IMR-90 (cell line): ENCODE data around the gene MEGF11. TPM values are rescaled to one million over a fixed set of nuclear protein-coding genes. Genes with fewer than 3 reads are reported as not detected.

Experiments used
- ATAC-seq: fragments of 200-7000 bp; cut with Tn5 transposase; 2 replicates; pipeline ENCODE4 v1.9.1; 2020; ENCODE audit warnings: low read depth, mild to moderate bottlenecking, moderate library complexity
- BruUV-seq: library from RNA; stranded (reverse); fragments of 400-500 nt; replicated peaks from 2 replicates; lab custom pipeline; 2021; lab: Mats Ljungman, UMichigan
- CTCF ChIA-PET: fragments of 300-600 bp; formaldehyde crosslinking; extraction: SDS; loops from one replicate; lab custom pipeline; 2021; ENCODE audit warnings: antibody characterized with exemption; lab: Yijun Ruan, JAX
- POLR2A ChIA-PET: fragments of 300-600 bp; sonication (Branson Sonifier 250); formaldehyde crosslinking; loops from one replicate; lab custom pipeline; 2022; ENCODE audit warnings: antibody characterized with exemption; ENCODE audit not compliant: unreplicated experiment; lab: Charles Lee
- DNase-seq: peaks from one replicate; pipeline ENCODE4 v3.0.0; 2013
- H2AFZ ChIP-seq: replicated peaks from 2 replicates; pipeline ENCODE3; 2013; ENCODE audit warnings: low read length, mild to moderate bottlenecking; ENCODE audit not compliant: poor library complexity
- H2AK5ac ChIP-seq: 2 replicates; pipeline ENCODE4 v1.6.1; 2013; ENCODE audit warnings: low read depth, low read length, inconsistent platforms
- H2AK9ac ChIP-seq: replicated peaks from 2 replicates; pipeline ENCODE3; 2013; ENCODE audit warnings: mild to moderate bottlenecking, low read depth, low read length, moderate library complexity; ENCODE audit not compliant: poor library complexity
- H2BK120ac ChIP-seq: 2 replicates; pipeline ENCODE4 v1.6.1; 2013; ENCODE audit warnings: low read depth, low read length, inconsistent platforms
- H2BK15ac ChIP-seq: 3 replicates; pipeline ENCODE4 v1.6.1; 2013; ENCODE audit warnings: low read depth, low read length, inconsistent platforms
- H2BK20ac ChIP-seq: 2 replicates; pipeline ENCODE4 v1.6.1; 2013; ENCODE audit warnings: low read depth, mild to moderate bottlenecking, inconsistent platforms, low read length, moderate library complexity
- H2BK5ac ChIP-seq: 2 replicates; pipeline ENCODE4 v1.6.1; 2013; ENCODE audit warnings: mild to moderate bottlenecking, low read depth, low read length, inconsistent platforms; ENCODE audit not compliant: poor library complexity, severe bottlenecking
- H3K14ac ChIP-seq: replicated peaks from 2 replicates; pipeline ENCODE4 v1.6.1; 2013; ENCODE audit warnings: low read depth, low read length, inconsistent platforms
- H3K18ac ChIP-seq: 2 replicates; pipeline ENCODE4 v1.6.1; 2013; ENCODE audit warnings: low read depth, low read length, control low read depth
- H3K23ac ChIP-seq: 2 replicates; pipeline ENCODE4 v1.6.1; 2013; ENCODE audit warnings: low read depth, low read length, inconsistent platforms
- H3K27ac ChIP-seq: 2 replicates; pipeline ENCODE4 v1.5.1; 2013; ENCODE audit warnings: mild to moderate bottlenecking, control low read depth, low read length; ENCODE audit not compliant: insufficient read depth
- H3K27me3 ChIP-seq: 2 replicates; pipeline ENCODE4 v1.6.1; 2013; ENCODE audit warnings: low read length; ENCODE audit not compliant: control insufficient read depth, insufficient read depth
- H3K36me3 ChIP-seq: 2 replicates; pipeline ENCODE4 v1.6.1; 2013; ENCODE audit warnings: low read length, mixed read lengths; ENCODE audit not compliant: control insufficient read depth, insufficient read depth
- H3K4ac ChIP-seq: 2 replicates; pipeline ENCODE4 v1.6.1; 2013; ENCODE audit warnings: low read depth, low read length, inconsistent platforms
- H3K4me1 ChIP-seq: 2 replicates; pipeline ENCODE4 v1.6.1; 2013; ENCODE audit warnings: low read length, mixed read lengths; ENCODE audit not compliant: control insufficient read depth, insufficient read depth
- H3K4me2 ChIP-seq: 2 replicates; pipeline ENCODE4 v1.6.1; 2013; ENCODE audit warnings: low read depth, mild to moderate bottlenecking, control low read depth, low read length, moderate library complexity
- H3K4me3 ChIP-seq: 2 replicates; pipeline ENCODE4 v1.5.1; 2013; ENCODE audit warnings: low read depth, mild to moderate bottlenecking, control low read depth, low read length, moderate library complexity; ENCODE audit not compliant: insufficient read depth
- H3K56ac ChIP-seq: 2 replicates; pipeline ENCODE4 v1.6.1; 2013; ENCODE audit warnings: low read length, inconsistent platforms; ENCODE audit not compliant: insufficient read depth; ENCODE audit errors: extremely low read depth
- H3K79me1 ChIP-seq, 2 experiments: 2 replicates each; pipeline ENCODE4 v1.6.1; 2013; ENCODE audit warnings: low read length in 2 of 2, inconsistent platforms in 1 of 2, low read depth in 1 of 2
- H3K9ac ChIP-seq: 2 replicates; pipeline ENCODE4 v1.6.1; 2013; ENCODE audit warnings: low read depth, low read length, control low read depth
- H3K9me1 ChIP-seq: 2 replicates; pipeline ENCODE4 v1.6.1; 2013; ENCODE audit warnings: low read length, inconsistent platforms; ENCODE audit not compliant: insufficient read depth
- H3K9me3 ChIP-seq: 2 replicates; pipeline ENCODE4 v1.6.1; 2013; ENCODE audit warnings: low read length; ENCODE audit not compliant: control insufficient read depth, insufficient read depth
- H4K20me1 ChIP-seq: 2 replicates; pipeline ENCODE4 v1.6.1; 2013; ENCODE audit warnings: low read length, inconsistent platforms; ENCODE audit not compliant: insufficient read depth
- H4K5ac ChIP-seq: 2 replicates; pipeline ENCODE4 v1.6.1; 2013; ENCODE audit warnings: mild to moderate bottlenecking, low read depth, low read length, control low read depth
- H4K8ac ChIP-seq, 2 experiments: 2 replicates each; pipeline ENCODE4 v1.6.1; 2013; ENCODE audit warnings: low read depth in 2 of 2, low read length in 2 of 2, control low read depth in 1 of 2, inconsistent platforms in 1 of 2
- H4K91ac ChIP-seq: 2 replicates; pipeline ENCODE4 v1.6.1; 2013; ENCODE audit warnings: low read depth, low read length, inconsistent platforms; ENCODE audit not compliant: insufficient read depth
- BHLHE40 ChIP-seq: fragments of 150-350 bp; IDR thresholded peaks from 2 replicates; pipeline ENCODE4 v1.6.1; 2016; ENCODE audit warnings: mild to moderate bottlenecking, low read depth, low read length
- CEBPB ChIP-seq: IDR thresholded peaks from 2 replicates; pipeline ENCODE4 v1.6.1; 2012; ENCODE audit warnings: low read depth, low read length, improper control_type of control experiment
- CHD1 ChIP-seq: IDR thresholded peaks from 2 replicates; pipeline ENCODE4 v1.6.1; 2012; ENCODE audit warnings: low read depth, low read length, improper control_type of control experiment
- CTCF ChIP-seq: conservative IDR thresholded peaks from 2 replicates; pipeline ENCODE4 v1.5.1; 2012; ENCODE audit warnings: mild to moderate bottlenecking, low read depth, low read length, improper control_type of control experiment
- ELK1 ChIP-seq: fragments of 150-350 bp; IDR thresholded peaks from 2 replicates; pipeline ENCODE4 v1.6.1; 2016; ENCODE audit warnings: low read depth, mild to moderate bottlenecking, low read length, moderate library complexity, borderline replicate concordance
- FOS ChIP-seq: fragments of 150-350 bp; IDR thresholded peaks from 2 replicates; pipeline ENCODE4 v1.6.1; 2016; ENCODE audit warnings: low read depth, low read length
- MAFK ChIP-seq: IDR thresholded peaks from 2 replicates; pipeline ENCODE4 v1.6.1; 2012; ENCODE audit warnings: low read depth, low read length, improper control_type of control experiment
- MAZ ChIP-seq: IDR thresholded peaks from 2 replicates; pipeline ENCODE4 v1.6.1; 2012; ENCODE audit warnings: low read depth, mild to moderate bottlenecking, low read length, improper control_type of control experiment, moderate library complexity, borderline replicate concordance
- MXI1 ChIP-seq: IDR thresholded peaks from 2 replicates; pipeline ENCODE4 v1.6.1; 2012; ENCODE audit warnings: low read depth, mild to moderate bottlenecking, low read length, moderate library complexity, borderline replicate concordance
- NFE2L2 ChIP-seq: fragments of 150-350 bp; IDR thresholded peaks from 2 replicates; pipeline ENCODE4 v1.6.1; 2016; ENCODE audit warnings: low read depth, mild to moderate bottlenecking, low read length
- POLR2A ChIP-seq: IDR thresholded peaks from 2 replicates; pipeline ENCODE4 v1.6.1; 2012; ENCODE audit warnings: mild to moderate bottlenecking, low read depth, low read length
- RAD21 ChIP-seq: IDR thresholded peaks from 2 replicates; pipeline ENCODE4 v1.6.1; 2012; ENCODE audit warnings: low read length, improper control_type of control experiment
- RCOR1 ChIP-seq: IDR thresholded peaks from 2 replicates; pipeline ENCODE4 v1.6.1; 2012; ENCODE audit warnings: mild to moderate bottlenecking, low read length, improper control_type of control experiment; ENCODE audit not compliant: insufficient replicate concordance
- RFX5 ChIP-seq: IDR thresholded peaks from 2 replicates; pipeline ENCODE4 v1.8.0; 2012; ENCODE audit warnings: low read depth, mild to moderate bottlenecking, low read length, moderate library complexity
- SMC3 ChIP-seq: fragments of 150-350 bp; IDR thresholded peaks from 2 replicates; pipeline ENCODE4 v1.6.1; 2016; ENCODE audit warnings: low read depth, mild to moderate bottlenecking, antibody characterized with exemption, low read length, moderate library complexity
- USF2 ChIP-seq: fragments of 150-350 bp; IDR thresholded peaks from 2 replicates; pipeline ENCODE4 v1.6.1; 2017; ENCODE audit warnings: mild to moderate bottlenecking, antibody characterized with exemption, low read length, low read depth
- WGBS, 2 experiments: methylation state at CpG; one replicate each; pipeline versions ENCODE4 v1.1.5 to v1.1.7; 2013; ENCODE audit warnings: missing lambda C conversion rate in 2 of 2; ENCODE audit not compliant: insufficient read length in 1 of 2; ENCODE audit errors: extremely low coverage in 2 of 2; 5-methylcytosine and 5-hydroxymethylcytosine counted together
- dilution Hi-C: fragments of 300-500 bp; cut with HindIII; formaldehyde crosslinking; loops from one replicate; pipeline ENCODE4 v1.14.3; 2018; ENCODE audit warnings: low sequenced_read_pairs; ENCODE audit not compliant: unreplicated experiment
- in situ Hi-C: fragments of 300-500 bp; cut with MboI; formaldehyde crosslinking; loops from 3 replicates; pipeline ENCODE4 v1.14.3; 2019; ENCODE audit warnings: low sequenced_read_pairs, inconsistent platforms, mixed read lengths
- intact Hi-C: fragments of 100-400 bp; cut with micrococcal nuclease; formaldehyde crosslinking; loops from 2 replicates; pipeline ENCODE4 v1.10.0; 2022
- polyA plus RNA-seq, 3 experiments: library from polyadenylated mRNA; depleted of rRNA; stranded (reverse); fragments of >200 nt; gene quantifications; 2 replicates each; pipeline ENCODE4 v1.2.3, GENCODE V29; 2012; ENCODE audit warnings: low replicate concordance in 1 of 3
- total RNA-seq: library from RNA; depleted of rRNA; stranded (reverse); fragments of >200 nt; gene quantifications from 2 replicates; pipeline ENCODE4 v1.2.3, GENCODE V29; 2012

Gene MEGF11
- total and polyA plus RNA-seq, 2 of the 4 experiments (the other 2 are of a cell fraction), result not detected

GRCh38 chr15:66237513-66238235 lies 15.9 kb downstream of the MEGF11 start:
- no peaks in the 10 kb centered on the region for H4K20me1 ChIP-seq

More at GRCh38 chr15:66237513-66238235, 15.9 kb downstream of the MEGF11 start:
- Histone ChIP-seq H3K27ac (no peak overlapping the region), H3K4ac (no peak overlapping the region), H4K5ac (no peak overlapping the region), H3K56ac (no peak overlapping the region), H3K14ac (no peak overlapping the region), H3K4me2 (no peak overlapping the region), H3K4me3 (no peak overlapping the region), H2AFZ (no peak overlapping the region), H2BK120ac (no peak overlapping the region), H2AK9ac (no peak overlapping the region), H3K9me1 (no peaks in the 10 kb centered on the region; the same call in 1 of the 2 replicates), H2BK20ac (no peak overlapping the region), H4K8ac (no peak overlapping the region), H3K9me3 (no peaks in the 10 kb centered on the region), H3K9ac (no peak overlapping the region), H3K4me1 (no peaks in the 10 kb centered on the region), H3K79me1 (no peaks in the 10 kb centered on the region), H3K36me3 (no peaks in the 10 kb centered on the region), H3K23ac (no peak overlapping the region), H2BK15ac (no peak overlapping the region), H3K27me3 (peaks cover 41% of the 10 kb centered on the region), H3K18ac (no peak overlapping the region), H2BK5ac (no peak overlapping the region), H2AK5ac (no peak overlapping the region), H4K91ac (no peak overlapping the region)
- ATAC-seq (no peak), DNase-seq (no peak)
- POLR2A ChIA-PET, result no interaction called here
- intact Hi-C loops (no loop called here), dilution Hi-C loops (no loop called here), in situ Hi-C loops (no loop called here)
- no peak for TF ChIP-seq ELK1
- TF ChIP-seq CTCF, result no peak
- TF ChIP-seq CEBPB, result no peak
- TF ChIP-seq RCOR1, result no peak
- no peak for TF ChIP-seq CHD1
- no peak for TF ChIP-seq RFX5
- TF ChIP-seq POLR2A, result no peak
- TF ChIP-seq USF2, result no peak
- no peak for TF ChIP-seq MXI1
- TF ChIP-seq MAZ, result no peak
- no peak for TF ChIP-seq RAD21
- no peak for TF ChIP-seq BHLHE40
- no peak for TF ChIP-seq SMC3
- TF ChIP-seq MAFK, result no peak
- TF ChIP-seq NFE2L2, result no peak
- no peak for TF ChIP-seq FOS
- no TSS peak for BruUV-seq
- CTCF ChIA-PET, result no interaction called here
- WGBS, 2 experiments, result no CpG with 5 or more reads among the region's 10 CpGs
